ENCODE measurements around the gene DLL3. TPM values are rescaled to one million over a fixed set of nuclear protein-coding genes. Genes with fewer than 3 reads are reported as not detected.

Gene DLL3
- total RNA-seq, 1 donor from 2014 or later = 0.53 TPM

DNA sequence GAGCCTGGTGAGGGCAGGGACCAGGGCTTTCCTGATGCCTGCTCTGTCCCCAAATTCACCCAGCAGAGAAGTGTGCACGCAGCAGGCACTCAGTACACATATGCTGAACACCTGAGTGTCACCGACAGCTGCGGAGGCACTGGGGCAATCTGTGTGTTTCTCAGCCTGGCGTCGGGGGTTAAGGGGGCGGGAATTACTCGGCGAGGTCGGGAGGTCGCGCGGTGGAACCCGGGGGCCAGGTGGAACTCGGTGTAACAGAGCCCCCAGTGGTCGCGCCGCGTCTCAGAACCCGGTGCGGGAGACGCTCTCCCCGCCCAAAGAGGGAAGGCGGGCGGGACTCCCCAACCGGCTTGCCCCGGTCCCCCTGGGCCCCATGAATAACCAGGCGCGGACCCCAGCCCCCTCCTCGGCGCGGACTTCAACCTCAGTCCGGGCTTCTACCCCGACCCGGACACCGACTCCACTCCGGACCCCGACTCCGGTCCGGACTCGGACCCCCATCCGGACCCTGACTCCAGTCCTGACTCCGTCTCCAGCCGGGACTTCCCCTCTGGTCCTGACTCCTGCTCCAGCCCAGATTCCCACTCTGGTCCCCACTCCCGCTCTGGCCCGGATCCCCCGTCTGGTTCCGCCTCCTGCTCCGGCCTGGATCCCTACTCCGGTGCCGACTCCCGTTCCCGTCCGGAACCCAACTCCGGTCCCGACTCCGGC is 16.2 kb downstream of the DLL3 start, which contains the start of gene SELENOV:
Gene SELENOV, plus strand, starts transcription at position 300 of the 711 bp plus-strand sequence. Its CDS starts 74 bp downstream, at position 374.
- Mint-ChIP-seq H3K36me3 (ENCODE audit: low read depth) (no peaks in the 10 kb centered on the region), H3K4me1 (peaks cover 17% of the 10 kb centered on the region), H3K4me3 (peak within 1 kb of the TSS; percentile 64), H3K27ac (no peak within 1 kb of the TSS), H3K27me3 (peaks cover 40% of the 10 kb centered on the region), H3K9me3 (no peaks in the 10 kb centered on the region)
- TF ChIP-seq, protein P1, sequence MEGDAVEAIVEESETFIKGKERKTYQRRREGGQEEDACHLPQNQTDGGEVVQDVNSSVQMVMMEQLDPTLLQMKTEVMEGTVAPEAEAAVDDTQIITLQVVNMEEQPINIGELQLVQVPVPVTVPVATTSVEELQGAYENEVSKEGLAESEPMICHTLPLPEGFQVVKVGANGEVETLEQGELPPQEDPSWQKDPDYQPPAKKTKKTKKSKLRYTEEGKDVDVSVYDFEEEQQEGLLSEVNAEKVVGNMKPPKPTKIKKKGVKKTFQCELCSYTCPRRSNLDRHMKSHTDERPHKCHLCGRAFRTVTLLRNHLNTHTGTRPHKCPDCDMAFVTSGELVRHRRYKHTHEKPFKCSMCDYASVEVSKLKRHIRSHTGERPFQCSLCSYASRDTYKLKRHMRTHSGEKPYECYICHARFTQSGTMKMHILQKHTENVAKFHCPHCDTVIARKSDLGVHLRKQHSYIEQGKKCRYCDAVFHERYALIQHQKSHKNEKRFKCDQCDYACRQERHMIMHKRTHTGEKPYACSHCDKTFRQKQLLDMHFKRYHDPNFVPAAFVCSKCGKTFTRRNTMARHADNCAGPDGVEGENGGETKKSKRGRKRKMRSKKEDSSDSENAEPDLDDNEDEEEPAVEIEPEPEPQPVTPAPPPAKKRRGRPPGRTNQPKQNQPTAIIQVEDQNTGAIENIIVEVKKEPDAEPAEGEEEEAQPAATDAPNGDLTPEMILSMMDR (IDR thresholded peaks at IDR 0.05) = no peak
- ChIA-PET CTCF (interaction anchor here (0.9 kb wide), 1 partner anchor 12 kb away, joined by 3 read pairs; no protein-coding TSS in a partner anchor), POLR2A (interaction anchor here (0.6 to 1.1 kb wide), 2 partner anchors 20 to 26 kb away, joined by 3 read pairs; no protein-coding TSS in a partner anchor)
- peak; percentile 28 for DNase-seq
- intact Hi-C loops (cut with micrococcal nuclease) = no loop called here
- peak; percentile 70 for ATAC-seq (ENCODE audit: low read depth)

DNA sequence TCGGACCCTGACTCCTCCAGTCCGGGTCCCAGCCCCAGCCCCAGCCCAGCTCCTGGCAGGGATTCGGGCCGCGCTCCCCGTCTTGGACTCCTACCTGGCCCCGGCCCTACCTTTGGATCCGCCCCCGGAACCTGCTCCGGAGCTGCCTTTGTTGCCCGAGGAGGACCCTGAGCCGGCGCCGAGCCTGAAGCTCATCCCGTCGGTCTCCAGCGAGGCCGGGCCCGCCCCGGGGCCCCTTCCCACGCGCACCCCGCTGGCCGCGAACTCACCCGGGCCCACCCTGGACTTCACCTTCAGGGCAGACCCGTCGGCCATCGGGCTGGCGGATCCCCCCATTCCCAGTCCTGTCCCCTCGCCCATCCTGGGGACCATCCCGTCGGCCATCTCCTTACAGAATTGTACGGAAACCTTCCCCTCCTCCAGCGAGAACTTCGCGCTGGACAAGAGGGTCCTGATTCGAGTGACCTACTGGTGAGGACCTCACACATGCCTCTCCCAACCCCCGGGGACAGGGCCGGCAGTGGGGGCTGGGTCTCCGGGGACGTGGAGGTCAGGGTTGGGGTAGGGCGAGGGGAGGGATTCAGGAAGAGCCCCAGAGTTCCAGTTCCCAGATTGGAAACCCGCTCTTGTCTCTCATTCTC is 16.9 kb downstream of the DLL3 start:
- ATAC-seq (ENCODE audit: low read depth) (no peak), DNase-seq (peak; percentile 29)
- POLR2A ChIA-PET = interaction anchor here (0.6 kb wide), 1 partner anchor 26 kb away, joined by 3 read pairs; no protein-coding TSS in a partner anchor
- H3K9me3 Mint-ChIP-seq = no peaks in the 10 kb centered on the region
- no peak overlapping the region for H3K27ac Mint-ChIP-seq
- H3K27me3 Mint-ChIP-seq = peaks cover 40% of the 10 kb centered on the region
- TF ChIP-seq, protein P1 (IDR thresholded peaks at IDR 0.05) = no peak
- H3K36me3 Mint-ChIP-seq (ENCODE audit: low read depth) = no peaks in the 10 kb centered on the region
- intact Hi-C loops (cut with micrococcal nuclease) = no loop called here
- H3K4me3 Mint-ChIP-seq = peak overlapping the region; percentile 64
- CTCF ChIA-PET = no interaction called here
- H3K4me1 Mint-ChIP-seq = peaks cover 17% of the 10 kb centered on the region

DNA sequence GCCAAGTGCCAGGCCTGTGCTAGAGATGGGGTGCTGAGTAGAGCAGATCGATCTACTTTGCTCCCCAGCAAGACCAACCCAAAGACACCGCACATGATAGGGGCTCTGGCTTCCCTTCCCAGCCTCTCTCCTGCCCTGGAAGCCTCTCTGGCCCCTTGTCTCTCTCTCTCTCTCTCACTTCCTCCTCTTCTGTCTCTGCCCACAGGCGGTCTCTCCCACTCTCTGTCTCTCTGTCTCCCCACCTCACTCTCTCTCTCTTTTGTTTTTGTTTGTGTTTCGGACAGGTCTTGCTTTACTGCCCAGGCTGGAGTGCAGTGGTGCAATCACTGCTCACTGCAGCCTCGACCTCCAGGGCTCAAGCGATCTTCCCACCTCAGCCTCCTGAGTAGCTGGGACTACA is 17.5 kb downstream of the DLL3 start:
- Mint-ChIP-seq H3K27ac (no peak overlapping the region), H3K36me3 (ENCODE audit: low read depth) (no peaks in the 10 kb centered on the region), H3K4me3 (peak overlapping the region; percentile 61), H3K9me3 (no peaks in the 10 kb centered on the region), H3K4me1 (peaks cover 17% of the 10 kb centered on the region), H3K27me3 (peaks cover 40% of the 10 kb centered on the region)
- peak; percentile 45 for ATAC-seq (ENCODE audit: low read depth)
- intact Hi-C loops (cut with micrococcal nuclease) = no loop called here
- ChIA-PET CTCF (no interaction called here), POLR2A (no interaction called here)
- no peak for DNase-seq
- TF ChIP-seq, protein P1 (IDR thresholded peaks at IDR 0.05) = no peak

DNA sequence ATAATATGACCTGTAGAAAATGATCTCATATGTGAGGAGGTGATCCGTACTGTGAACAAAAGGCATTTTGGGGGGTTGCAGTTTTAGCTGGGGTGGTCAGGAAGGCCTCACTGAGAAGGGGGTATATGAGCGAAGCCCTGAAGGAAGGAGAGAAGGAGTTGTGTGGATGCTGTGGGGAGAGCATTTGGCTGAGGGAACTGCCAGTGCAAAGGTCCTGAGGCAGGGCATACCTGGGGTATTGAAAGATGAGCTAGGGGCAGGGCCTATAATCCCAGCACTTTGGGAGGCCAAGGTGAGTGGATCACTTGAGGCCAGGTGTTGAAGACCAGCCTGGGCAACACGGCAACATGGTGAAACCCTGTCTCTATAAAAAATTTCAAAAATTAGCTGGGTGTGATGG is 18.7 kb downstream of the DLL3 start:
- intact Hi-C loops (cut with micrococcal nuclease) = no loop called here
- ChIA-PET CTCF (no interaction called here), POLR2A (interaction anchor here (0.7 kb wide), 1 partner anchor 120 kb away, joined by 5 read pairs; no protein-coding TSS in a partner anchor)
- H3K9me3 Mint-ChIP-seq = no peaks in the 10 kb centered on the region
- no peak for ATAC-seq (ENCODE audit: low read depth)
- no peaks in the 10 kb centered on the region for H3K36me3 Mint-ChIP-seq (ENCODE audit: low read depth)
- H3K4me1 Mint-ChIP-seq = peaks cover 17% of the 10 kb centered on the region
- H3K4me3 Mint-ChIP-seq = no peak overlapping the region
- no peak overlapping the region for H3K27ac Mint-ChIP-seq
- TF ChIP-seq, protein P1 (IDR thresholded peaks at IDR 0.05) = no peak
- H3K27me3 Mint-ChIP-seq = peaks cover 40% of the 10 kb centered on the region
- DNase-seq = no peak

DNA sequence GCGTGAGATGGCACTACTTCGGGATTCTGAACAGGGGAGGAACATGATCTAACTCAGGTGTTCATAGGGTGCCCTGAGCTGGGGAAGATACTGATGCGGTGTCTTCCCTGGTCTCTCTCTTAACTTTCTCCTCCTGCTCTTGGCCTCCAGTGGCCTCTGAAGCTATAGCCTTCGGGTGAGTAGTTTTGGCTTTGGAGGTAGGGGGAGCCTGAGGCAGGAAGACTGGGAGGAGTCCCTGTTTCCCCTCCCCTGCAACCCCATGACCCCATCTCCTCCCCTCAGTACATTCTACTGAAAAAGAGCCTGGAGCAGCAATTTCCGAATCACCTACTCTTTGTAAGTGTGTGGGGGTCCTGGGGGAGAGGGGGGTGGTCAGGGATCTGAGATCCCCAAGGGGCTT is 19.7 kb downstream of the DLL3 start:
- intact Hi-C loops (cut with micrococcal nuclease) = no loop called here

More for the DNA sequence above, 19.7 kb downstream of the DLL3 start:
- ChIA-PET POLR2A (no interaction called here), CTCF (interaction anchor here (1.4 kb wide), 1 partner anchor 45 kb away, joined by 3 read pairs; no protein-coding TSS in a partner anchor)
- ATAC-seq (ENCODE audit: low read depth) (no peak), DNase-seq (no peak)
- TF ChIP-seq, protein P1 (IDR thresholded peaks at IDR 0.05) = no peak
- Mint-ChIP-seq H3K4me1 (peaks cover 17% of the 10 kb centered on the region), H3K4me3 (no peak overlapping the region), H3K27ac (no peak overlapping the region), H3K27me3 (peaks cover 34% of the 10 kb centered on the region), H3K36me3 (ENCODE audit: low read depth) (no peaks in the 10 kb centered on the region), H3K9me3 (no peaks in the 10 kb centered on the region)

All from activated B cell treated with CpG ODN at 0.5 μM for 24 hours (primary cell).